Lower leg skin (tissue), 3 donors: ENCODE measurements around the gene CCDC85C.

Experiments
- CTCF ChIP-seq, 3 donors: fragments of 450-650 bp; IDR thresholded peaks; one replicate each; pipeline ENCODE4 v1.5.1; 2016; ENCODE audit warnings: antibody characterized with exemption in 3 of 3, mild to moderate bottlenecking in 3 of 3, moderate library complexity in 2 of 3
- POLR2A ChIP-seq, 2 donors: fragments of 450-650 bp; IDR thresholded peaks; one replicate each; pipeline ENCODE4 v1.6.1; 2016 to 2017; ENCODE audit warnings: antibody characterized with exemption in 2 of 2, mild to moderate bottlenecking in 1 of 2, moderate library complexity in 1 of 2

- TF ChIP-seq CTCF (IDR thresholded peaks at IDR 0.05) (no peak), POLR2A (IDR thresholded peaks at IDR 0.05) (no peak)
Observed at GRCh38 chr14:99624971-99625370, 21.0 kb upstream of the CCDC85C start.
